GM21381 (cell line): ENCODE results near the gene ASTL.
"Not testable (repeated sequence)": the region's sequence is repeated elsewhere in the genome, so short reads cannot be mapped to it uniquely, and the experiment has no call there.

Source experiments
- ATAC-seq: cut with Tn5 transposase; IDR thresholded peaks from one replicate; pipeline ENCODE4 v1.9.1; 2021; ENCODE audit warnings: mild to moderate bottlenecking, moderate library complexity; ENCODE audit not compliant: unreplicated experiment

ASTL gene

GRCh38 chr2:96146153-96146880, 8.0 kb upstream of the ASTL start:
- ATAC-seq: peak; percentile 30

GRCh38 chr2:96145848-96146152, 7.5 kb upstream of the ASTL start:
- ATAC-seq: no peak

- ATAC-seq: peak; percentile 54
These were observed 6.9 kb upstream of the ASTL start, which contains the start of gene DUSP2 for GRCh38 chr2:96145036-96145847. TSS of gene DUSP2 (minus strand) at chr2:96145440. CDS start at chr2:96145354, 86 bp downstream.

- ATAC-seq: peak; percentile 6
These were observed 6.3 kb upstream of the ASTL start for GRCh38 chr2:96144481-96145035.

GRCh38 chr2:96143848-96144480, 5.7 kb upstream of the ASTL start:
- no peak for ATAC-seq

- no peak for ATAC-seq
These were observed 5.0 kb upstream of the ASTL start for GRCh38 chr2:96143231-96143847.

GRCh38 chr2:96142217-96143113, 4.2 kb upstream of the ASTL start:
- no peak for ATAC-seq

- ATAC-seq: not testable (repeated sequence)
These were observed 3.3 kb upstream of the ASTL start for GRCh38 chr2:96141624-96141967.

- no peak for ATAC-seq
These were observed 2.8 kb upstream of the ASTL start for GRCh38 chr2:96140941-96141623.

- no peak for ATAC-seq
These were observed 968 bp upstream of the ASTL start for GRCh38 chr2:96139181-96139758.

GRCh38 chr2:96137321-96138178, 752 bp downstream of the ASTL start:
- no peak for ATAC-seq

GRCh38 chr2:96136129-96136720, 2.1 kb downstream of the ASTL start:
- no peak for ATAC-seq

- ATAC-seq: no peak
These were observed 2.7 kb downstream of the ASTL start for GRCh38 chr2:96135621-96136020.

- ATAC-seq: no peak
These were observed 3.1 kb downstream of the ASTL start for GRCh38 chr2:96135171-96135570.

GRCh38 chr2:96134421-96134820, 3.9 kb downstream of the ASTL start:
- ATAC-seq: no peak

GRCh38 chr2:96131813-96132745, 6.2 kb downstream of the ASTL start:
- no peak for ATAC-seq
